HEK293 (cell line): ENCODE measurements around the gene SPTAN1.
"Not testable (repeated sequence)": the region's sequence is repeated elsewhere in the genome, so short reads cannot be mapped to it uniquely, and the experiment has no call there.

ENCODE experiments used
- CTCF ChIA-PET: fragments of 350-600 bp; formaldehyde crosslinking; extraction: SDS; loops from one replicate; lab custom pipeline; 2021; ENCODE audit warnings: antibody characterized with exemption; lab: Yijun Ruan, JAX
- POLR2A ChIA-PET: fragments of 300-600 bp; formaldehyde crosslinking; extraction: SDS; loops from one replicate; lab custom pipeline; 2020; ENCODE audit warnings: antibody characterized with exemption, inconsistent platforms; lab: Yijun Ruan, JAX
- H3K27ac ChIP-seq: fragments of 200-500 bp; sonication (Bioruptor generic); 2 replicates; pipeline ENCODE4 v1.5.1; 2014; ENCODE audit warnings: low read depth, low read length, control low read depth, inconsistent platforms; ENCODE audit errors: extremely low read depth
- H3K36me3 ChIP-seq, 2 experiments: fragments of 200-500 bp in 1 of 2; sonication (Bioruptor generic) in 1 of 2; 1 replicate in 1 of 2; 2 replicates in 1 of 2; pipeline ENCODE4 v1.5.1; 2014 to 2017; ENCODE audit warnings: inconsistent platforms in 2 of 2, low read length in 2 of 2; ENCODE audit not compliant: control insufficient read depth in 2 of 2, insufficient read depth in 1 of 2
- H3K4me1 ChIP-seq: fragments of 200-500 bp; sonication (Bioruptor generic); 2 replicates; pipeline ENCODE4 v1.5.1; 2014; ENCODE audit warnings: mild to moderate bottlenecking, low read length, inconsistent platforms; ENCODE audit not compliant: control insufficient read depth, insufficient read depth
- H3K4me3 ChIP-seq: 2 replicates; pipeline ENCODE4 v1.5.1; 2011; ENCODE audit warnings: low read depth, mild to moderate bottlenecking, control low read depth, low read length, moderate library complexity
- H3K9me3 ChIP-seq: fragments of 200-500 bp; sonication (Bioruptor generic); 2 replicates; pipeline ENCODE4 v1.5.1; 2014; ENCODE audit warnings: low read depth, low read length, inconsistent platforms; ENCODE audit not compliant: control insufficient read depth, insufficient read depth
- EGR2 ChIP-seq: fragments of 450-650 bp; formaldehyde crosslinking; IDR thresholded peaks from 2 replicates; pipeline ENCODE4 v1.5.1; 2016; ENCODE audit warnings: low read depth, missing biosample characterization, missing genetic modification characterization
- KLF1 ChIP-seq: fragments of 450-650 bp; formaldehyde crosslinking; IDR thresholded peaks from 2 replicates; pipeline ENCODE4 v1.5.1; 2016; ENCODE audit warnings: missing biosample characterization, missing genetic modification characterization
- KLF7 ChIP-seq: fragments of 450-650 bp; formaldehyde crosslinking; IDR thresholded peaks from 2 replicates; pipeline ENCODE4 v1.5.1; 2016; ENCODE audit warnings: missing biosample characterization, missing genetic modification characterization, borderline replicate concordance
- KLF8 ChIP-seq: fragments of 450-650 bp; formaldehyde crosslinking; IDR thresholded peaks from 2 replicates; pipeline ENCODE4 v1.5.1; 2016; ENCODE audit warnings: missing biosample characterization, missing genetic modification characterization
- KLF9 ChIP-seq: fragments of 450-650 bp; formaldehyde crosslinking; IDR thresholded peaks from 2 replicates; pipeline ENCODE4 v1.5.1; 2016; ENCODE audit warnings: missing biosample characterization, missing genetic modification characterization, low read depth
- REPIN1 ChIP-seq: fragments of 450-650 bp; formaldehyde crosslinking; IDR thresholded peaks from 2 replicates; pipeline ENCODE4 v1.5.1; 2017; ENCODE audit warnings: missing biosample characterization, missing genetic modification characterization, low read depth
- SCRT2 ChIP-seq: fragments of 450-650 bp; formaldehyde crosslinking; IDR thresholded peaks from 2 replicates; pipeline ENCODE4 v1.5.1; 2016; ENCODE audit warnings: missing biosample characterization, missing genetic modification characterization
- SP3 ChIP-seq: fragments of 450-650 bp; formaldehyde crosslinking; IDR thresholded peaks from 2 replicates; pipeline ENCODE4 v1.5.1; 2016; ENCODE audit warnings: missing biosample characterization, missing genetic modification characterization
- SP7 ChIP-seq: fragments of 450-650 bp; formaldehyde crosslinking; IDR thresholded peaks from 2 replicates; pipeline ENCODE4 v1.5.1; 2016; ENCODE audit warnings: missing biosample characterization, missing genetic modification characterization
- ZBTB10 ChIP-seq: fragments of 450-650 bp; formaldehyde crosslinking; IDR thresholded peaks from 2 replicates; pipeline ENCODE4 v1.5.1; 2016; ENCODE audit warnings: missing biosample characterization, missing genetic modification characterization
- ZBTB44 ChIP-seq: fragments of 450-650 bp; IDR thresholded peaks from 2 replicates; pipeline ENCODE4 v1.5.1; 2018; ENCODE audit warnings: missing biosample characterization, mild to moderate bottlenecking, missing genetic modification characterization
- ZFHX2 ChIP-seq: fragments of 450-650 bp; formaldehyde crosslinking; conservative IDR thresholded peaks from 2 replicates; pipeline ENCODE4 v1.5.1; 2016; ENCODE audit warnings: missing biosample characterization, missing genetic modification characterization
- ZNF121 ChIP-seq: fragments of 450-650 bp; formaldehyde crosslinking; IDR thresholded peaks from 2 replicates; pipeline ENCODE4 v1.5.1; 2016; ENCODE audit warnings: missing biosample characterization, missing genetic modification characterization
- ZNF146 ChIP-seq: fragments of 450-650 bp; formaldehyde crosslinking; IDR thresholded peaks from 2 replicates; pipeline ENCODE4 v1.5.1; 2016; ENCODE audit warnings: missing biosample characterization, missing genetic modification characterization
- ZNF155 ChIP-seq: fragments of 450-650 bp; formaldehyde crosslinking; IDR thresholded peaks from 2 replicates; pipeline ENCODE4 v1.5.1; 2016; ENCODE audit warnings: missing biosample characterization, missing genetic modification characterization
- ZNF239 ChIP-seq: fragments of 450-650 bp; formaldehyde crosslinking; IDR thresholded peaks from 2 replicates; pipeline ENCODE4 v1.5.1; 2016; ENCODE audit warnings: missing biosample characterization, missing genetic modification characterization
- ZNF24 ChIP-seq: fragments of 450-650 bp; formaldehyde crosslinking; IDR thresholded peaks from 2 replicates; pipeline ENCODE4 v1.5.1; 2016; ENCODE audit warnings: missing biosample characterization, missing genetic modification characterization
- ZNF302 ChIP-seq: fragments of 450-650 bp; formaldehyde crosslinking; IDR thresholded peaks from 2 replicates; pipeline ENCODE4 v1.5.1; 2016; ENCODE audit warnings: missing biosample characterization, missing genetic modification characterization, low read depth
- ZNF311 ChIP-seq: fragments of 450-650 bp; formaldehyde crosslinking; IDR thresholded peaks from 2 replicates; pipeline ENCODE4 v1.5.1; 2017; ENCODE audit warnings: missing biosample characterization, missing genetic modification characterization, borderline replicate concordance
- ZNF394 ChIP-seq: fragments of 450-650 bp; formaldehyde crosslinking; IDR thresholded peaks from 2 replicates; pipeline ENCODE4 v1.5.1; 2016; ENCODE audit warnings: missing biosample characterization, missing genetic modification characterization, mild to moderate bottlenecking, moderate library complexity, borderline replicate concordance
- ZNF600 ChIP-seq: fragments of 450-650 bp; formaldehyde crosslinking; IDR thresholded peaks from 2 replicates; pipeline ENCODE4 v1.5.1; 2016; ENCODE audit warnings: missing biosample characterization, missing genetic modification characterization
- ZNF629 ChIP-seq: fragments of 450-650 bp; formaldehyde crosslinking; IDR thresholded peaks from 2 replicates; pipeline ENCODE4 v1.5.1; 2017; ENCODE audit warnings: missing biosample characterization, missing genetic modification characterization
- ZNF792 ChIP-seq: fragments of 450-650 bp; formaldehyde crosslinking; IDR thresholded peaks from 2 replicates; pipeline ENCODE4 v1.5.1; 2016; ENCODE audit warnings: missing biosample characterization, missing genetic modification characterization
- ZNF843 ChIP-seq: fragments of 450-650 bp; formaldehyde crosslinking; IDR thresholded peaks from 2 replicates; pipeline ENCODE4 v1.5.1; 2016; ENCODE audit warnings: missing biosample characterization, missing genetic modification characterization
- TF ChIP-seq, protein P1 (sequence below): fragments of 450-650 bp; formaldehyde crosslinking; IDR thresholded peaks from 2 replicates; pipeline ENCODE4 v1.5.1; 2016; ENCODE audit warnings: missing biosample characterization, missing genetic modification characterization

SPTAN1 gene

GRCh38 chr9:128657796-128658195, 105.4 kb downstream of the SPTAN1 start:
- peaks cover 0 to 2% of the 10 kb centered on the region in 2 experiments; a peak in 1 of 3 replicates for H3K36me3 ChIP-seq
- TF ChIP-seq ZNF843 (no peak), ZNF121 (peak; percentile 93)
- POLR2A ChIA-PET = interaction anchor here (0.6 to 1.8 kb wide), 4 partner anchors 22 to 52 kb away, joined by 3 to 12 read pairs (median 5); partner anchors contain the start of gene SET
- H3K4me1 ChIP-seq = no peaks in the 10 kb centered on the region
- H3K4me3 ChIP-seq = no peak overlapping the region
- no peak overlapping the region for H3K27ac ChIP-seq
- CTCF ChIA-PET = no interaction called here
- no peaks in the 10 kb centered on the region for H3K9me3 ChIP-seq

DNA sequence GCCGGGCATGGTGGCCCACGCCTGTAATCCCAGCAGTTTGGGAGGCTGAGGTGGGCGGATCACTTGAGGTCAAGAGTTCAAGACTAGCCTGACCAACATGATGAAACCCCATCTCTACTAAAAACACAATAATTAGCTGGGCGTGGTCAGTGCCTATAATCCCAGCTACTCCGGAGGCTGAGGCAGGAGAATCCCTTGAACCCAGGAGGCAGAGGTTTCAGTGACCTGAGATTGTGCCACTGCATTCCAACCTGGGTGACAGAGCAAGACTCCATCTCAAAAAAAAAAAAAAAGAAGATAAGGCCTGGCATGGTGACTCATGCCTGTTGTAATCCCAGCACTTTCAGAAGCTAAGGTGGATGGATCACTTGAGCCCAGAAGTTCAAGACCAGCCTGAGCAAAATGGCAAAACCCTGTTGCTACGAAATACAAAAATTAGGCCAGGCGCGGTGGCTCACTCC, 114.1 kb downstream of the SPTAN1 start:
- not testable (repeated sequence) for H3K27ac ChIP-seq, H3K9me3 ChIP-seq, H3K4me1 ChIP-seq, H3K36me3 ChIP-seq, H3K4me3 ChIP-seq
- ChIA-PET CTCF (interaction anchor here (0.8 to 1.8 kb wide), 3 partner anchors 9 to 57 kb away, joined by 4 to 5 read pairs (median 5); no protein-coding TSS in a partner anchor), POLR2A (interaction anchor here (0.7 to 2.1 kb wide), 3 partner anchors 11 to 21 kb away, joined by 4 to 13 read pairs (median 7); no protein-coding TSS in a partner anchor)
- peak; percentile 40; the same call in 1 of the 2 replicates for TF ChIP-seq KLF7
- TF ChIP-seq KLF9 (tag by site-specific recombination) = peak; percentile 36; the same call in 1 of the 2 replicates
- TF ChIP-seq SP3 (tag by site-specific recombination) = 0 out of 2 replicates have a peak, but pooled peaks have one; percentile 10
- TF ChIP-seq, protein P1, sequence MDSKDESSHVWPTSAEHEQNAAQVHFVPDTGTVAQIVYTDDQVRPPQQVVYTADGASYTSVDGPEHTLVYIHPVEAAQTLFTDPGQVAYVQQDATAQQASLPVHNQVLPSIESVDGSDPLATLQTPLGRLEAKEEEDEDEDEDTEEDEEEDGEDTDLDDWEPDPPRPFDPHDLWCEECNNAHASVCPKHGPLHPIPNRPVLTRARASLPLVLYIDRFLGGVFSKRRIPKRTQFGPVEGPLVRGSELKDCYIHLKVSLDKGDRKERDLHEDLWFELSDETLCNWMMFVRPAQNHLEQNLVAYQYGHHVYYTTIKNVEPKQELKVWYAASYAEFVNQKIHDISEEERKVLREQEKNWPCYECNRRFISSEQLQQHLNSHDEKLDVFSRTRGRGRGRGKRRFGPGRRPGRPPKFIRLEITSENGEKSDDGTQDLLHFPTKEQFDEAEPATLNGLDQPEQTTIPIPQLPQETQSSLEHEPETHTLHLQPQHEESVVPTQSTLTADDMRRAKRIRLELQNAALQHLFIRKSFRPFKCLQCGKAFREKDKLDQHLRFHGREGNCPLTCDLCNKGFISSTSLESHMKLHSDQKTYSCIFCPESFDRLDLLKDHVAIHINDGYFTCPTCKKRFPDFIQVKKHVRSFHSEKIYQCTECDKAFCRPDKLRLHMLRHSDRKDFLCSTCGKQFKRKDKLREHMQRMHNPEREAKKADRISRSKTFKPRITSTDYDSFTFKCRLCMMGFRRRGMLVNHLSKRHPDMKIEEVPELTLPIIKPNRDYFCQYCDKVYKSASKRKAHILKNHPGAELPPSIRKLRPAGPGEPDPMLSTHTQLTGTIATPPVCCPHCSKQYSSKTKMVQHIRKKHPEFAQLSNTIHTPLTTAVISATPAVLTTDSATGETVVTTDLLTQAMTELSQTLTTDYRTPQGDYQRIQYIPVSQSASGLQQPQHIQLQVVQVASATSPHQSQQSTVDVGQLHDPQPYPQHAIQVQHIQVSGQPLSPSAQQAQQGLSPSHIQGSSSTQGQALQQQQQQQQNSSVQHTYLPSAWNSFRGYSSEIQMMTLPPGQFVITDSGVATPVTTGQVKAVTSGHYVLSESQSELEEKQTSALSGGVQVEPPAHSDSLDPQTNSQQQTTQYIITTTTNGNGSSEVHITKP (tag by site-specific recombination) = 0 out of 2 replicates have a peak, but pooled peaks have one; percentile 17
- peak; percentile 78 for TF ChIP-seq ZNF394 (tag by site-specific recombination)
- TF ChIP-seq ZFHX2 (tag by site-specific recombination) = peak; percentile 67; the same call in 1 of the 2 replicates
- TF ChIP-seq KLF1 (tag by site-specific recombination) = peak; percentile 72
- peak; percentile 42; the same call in 1 of the 2 replicates for TF ChIP-seq SCRT2
- peak; percentile 77 for TF ChIP-seq EGR2
- peak; percentile 20; the same call in 1 of the 2 replicates for TF ChIP-seq KLF8 (tag by site-specific recombination)
- peak; percentile 74 for TF ChIP-seq SP7
- peak; percentile 87 for TF ChIP-seq ZNF600
- TF ChIP-seq ZNF629 (tag by site-specific recombination) = peak; percentile 39; the same call in 1 of the 2 replicates

- H3K4me3 ChIP-seq = no peak overlapping the region
- H3K9me3 ChIP-seq = no peaks in the 10 kb centered on the region
- CTCF ChIA-PET = interaction anchor here (0.6 to 1.2 kb wide), 3 partner anchors 12 to 35 kb away, joined by 3 to 6 read pairs (median 3); no protein-coding TSS in a partner anchor
- no peaks in the 10 kb centered on the region for H3K36me3 ChIP-seq
- H3K27ac ChIP-seq = no peak overlapping the region
- POLR2A ChIA-PET = no interaction called here
- no peaks in the 10 kb centered on the region for H3K4me1 ChIP-seq
- TF ChIP-seq ZNF792 (tag by site-specific recombination) = no peak
- no peak for TF ChIP-seq ZNF146 (tag by site-specific recombination)
- TF ChIP-seq ZNF311 (tag by site-specific recombination) = no peak
- no peak for TF ChIP-seq ZBTB44 (tag by site-specific recombination)
- TF ChIP-seq ZNF302 (tag by site-specific recombination) = no peak
- TF ChIP-seq ZNF155 (tag by site-specific recombination) = no peak
- no peak for TF ChIP-seq ZBTB10
- no peak for TF ChIP-seq ZNF24 (tag by site-specific recombination)
- no peak for TF ChIP-seq ZNF239 (tag by site-specific recombination)
- TF ChIP-seq REPIN1 (tag by site-specific recombination) = no peak
Observed at GRCh38 chr9:128669786-128670185, 117.4 kb downstream of the SPTAN1 start.
